Measurements from ENCODE around the gene USP34.

The USP34 gene

GRCh38 chr2:61363580-61363979 is 107.3 kb downstream of the USP34 start:
- DNase-seq: no peak

- DNase-seq: no peak
Observed at GRCh38 chr2:61362873-61363272, 108.0 kb downstream of the USP34 start.

GRCh38 chr2:61361068-61361467 is 109.8 kb downstream of the USP34 start:
- no peak for DNase-seq

GRCh38 chr2:61359058-61359457 is 111.8 kb downstream of the USP34 start:
- DNase-seq: no peak

GRCh38 chr2:61357681-61358080 is 113.2 kb downstream of the USP34 start:
- no peak for DNase-seq

- no peak for DNase-seq
Observed at GRCh38 chr2:61356958-61357350, 113.9 kb downstream of the USP34 start.

- no peak for DNase-seq
Observed at GRCh38 chr2:61356261-61356957, 114.5 kb downstream of the USP34 start.

- no peak for DNase-seq
Observed at GRCh38 chr2:61354543-61355197, 116.2 kb downstream of the USP34 start.

GRCh38 chr2:61353909-61354308 is 117.0 kb downstream of the USP34 start:
- no peak for DNase-seq

GRCh38 chr2:61350777-61351176 is 120.1 kb downstream of the USP34 start:
- DNase-seq: no peak

- DNase-seq: no peak
Observed at GRCh38 chr2:61343141-61343540, 127.7 kb downstream of the USP34 start.

GRCh38 chr2:61340242-61340641 is 130.6 kb downstream of the USP34 start:
- no peak for DNase-seq

- DNase-seq: no peak
Observed at GRCh38 chr2:61338447-61338846, 132.4 kb downstream of the USP34 start.

- DNase-seq: no peak
Observed at GRCh38 chr2:61335187-61335586, 135.7 kb downstream of the USP34 start.

- DNase-seq: no peak
Observed at GRCh38 chr2:61334466-61334865, 136.4 kb downstream of the USP34 start.

GRCh38 chr2:61328707-61329251 is 142.1 kb downstream of the USP34 start:
- no peak for DNase-seq

- no peak for DNase-seq
Observed at GRCh38 chr2:61327173-61327572, 143.7 kb downstream of the USP34 start.

- DNase-seq: no peak
Observed at GRCh38 chr2:61326423-61326822, 144.5 kb downstream of the USP34 start.

- DNase-seq: no peak
Observed at GRCh38 chr2:61320181-61320580, 150.7 kb downstream of the USP34 start.

- no peak for DNase-seq
Observed at GRCh38 chr2:61318553-61318952, 152.3 kb downstream of the USP34 start.

GRCh38 chr2:61295981-61296380 is 174.9 kb downstream of the USP34 start:
- DNase-seq: no peak

GRCh38 chr2:61291851-61292575 is 178.9 kb downstream of the USP34 start:
- no peak for DNase-seq

- DNase-seq: no peak
Observed at GRCh38 chr2:61288070-61288841, 182.6 kb downstream of the USP34 start.

Measured in CD4-positive, alpha-beta T cell treated with Interleukin-6 for 4 hours (primary cell).